ENCODE data around the gene THTPA.
A peak's percentile ranks its signal among the peaks of the same experiment; 100 is the strongest.
"Not testable (repeated sequence)": the region's sequence is repeated elsewhere in the genome, so short reads cannot be mapped to it uniquely, and the experiment has no call there.

The THTPA gene

GRCh38 chr14:23604675-23605170 is 48.7 kb downstream of the THTPA start:
- no peak overlapping the region for H3K4me3 Mint-ChIP-seq
- no peak overlapping the region for H3K27ac Mint-ChIP-seq
- no peak for DNase-seq
- H3K4me1 Mint-ChIP-seq: peaks cover 5% of the 10 kb centered on the region
- H3K9me3 Mint-ChIP-seq: peaks cover 8% of the 10 kb centered on the region
- peaks cover 5% of the 10 kb centered on the region for H3K36me3 Mint-ChIP-seq
- peaks cover 7% of the 10 kb centered on the region for H3K27me3 Mint-ChIP-seq
- CTCF ChIA-PET: interaction anchor here (2.9 kb wide), 1 partner anchor 27 kb away, joined by 15 read pairs; no protein-coding TSS in a partner anchor

DNA sequence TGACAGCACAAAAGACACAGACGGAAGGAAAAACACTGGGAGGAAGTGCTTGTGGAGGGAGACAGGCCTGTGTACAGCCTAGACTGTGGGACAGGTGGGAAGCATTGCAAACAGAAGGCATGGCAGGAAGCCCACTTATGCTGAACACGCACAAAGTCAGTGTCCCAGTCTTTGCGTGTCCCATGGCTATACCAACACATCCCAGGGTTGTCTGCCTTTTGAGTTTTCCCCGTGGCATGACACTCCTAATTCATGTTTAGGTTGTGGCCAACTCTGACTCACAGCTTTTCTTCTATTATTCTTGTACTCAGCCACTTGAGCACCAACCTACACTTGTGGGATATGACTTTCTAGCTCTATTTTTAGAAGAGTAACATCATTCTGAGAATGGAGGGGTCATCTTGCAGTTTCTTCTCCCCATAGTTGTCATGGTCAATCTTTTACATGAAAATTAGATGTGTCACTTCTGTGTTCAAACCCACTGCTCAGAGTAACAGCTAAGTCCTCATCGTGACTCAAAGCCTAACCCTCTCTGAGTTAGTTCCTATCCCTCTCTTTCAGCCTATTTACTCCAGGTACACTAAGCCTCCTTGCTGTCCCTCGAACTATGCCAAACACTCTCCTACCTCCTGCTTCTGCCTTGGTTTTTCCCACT is 50.0 kb downstream of the THTPA start:
- H3K27ac Mint-ChIP-seq: no peak overlapping the region
- peaks cover 9% of the 10 kb centered on the region for H3K36me3 Mint-ChIP-seq
- H3K9me3 Mint-ChIP-seq: peaks cover 9% of the 10 kb centered on the region
- H3K4me1 Mint-ChIP-seq: peaks cover 19% of the 10 kb centered on the region
- peaks cover 7% of the 10 kb centered on the region for H3K27me3 Mint-ChIP-seq
- H3K4me3 Mint-ChIP-seq: no peak overlapping the region
- DNase-seq: no peak
- CTCF ChIA-PET: interaction anchor here (0.9 to 2.9 kb wide), 4 partner anchors 8 to 327 kb away, joined by 3 to 15 read pairs (median 6); no protein-coding TSS in a partner anchor

GRCh38 chr14:23608454-23608853 is 52.4 kb downstream of the THTPA start:
- H3K36me3 Mint-ChIP-seq: peaks cover 9% of the 10 kb centered on the region
- H3K4me1 Mint-ChIP-seq: peaks cover 22% of the 10 kb centered on the region
- H3K27ac Mint-ChIP-seq: no peak overlapping the region
- DNase-seq: no peak
- H3K27me3 Mint-ChIP-seq: peaks cover 13% of the 10 kb centered on the region
- peaks cover 9% of the 10 kb centered on the region for H3K9me3 Mint-ChIP-seq
- no peak overlapping the region for H3K4me3 Mint-ChIP-seq
- CTCF ChIA-PET: interaction anchor here (1.0 kb wide), 1 partner anchor 23 kb away, joined by 4 read pairs; no protein-coding TSS in a partner anchor

- Mint-ChIP-seq H3K36me3 (peaks cover 9% of the 10 kb centered on the region), H3K4me3 (no peak overlapping the region), H3K27ac (no peak overlapping the region), H3K9me3 (peaks cover 9% of the 10 kb centered on the region), H3K27me3 (peaks cover 13% of the 10 kb centered on the region), H3K4me1 (peaks cover 22% of the 10 kb centered on the region)
- DNase-seq: no peak
- CTCF ChIA-PET: interaction anchor here (1.0 kb wide), 1 partner anchor 23 kb away, joined by 4 read pairs; no protein-coding TSS in a partner anchor
Measured at GRCh38 chr14:23609001-23609400, 52.9 kb downstream of the THTPA start.

DNA sequence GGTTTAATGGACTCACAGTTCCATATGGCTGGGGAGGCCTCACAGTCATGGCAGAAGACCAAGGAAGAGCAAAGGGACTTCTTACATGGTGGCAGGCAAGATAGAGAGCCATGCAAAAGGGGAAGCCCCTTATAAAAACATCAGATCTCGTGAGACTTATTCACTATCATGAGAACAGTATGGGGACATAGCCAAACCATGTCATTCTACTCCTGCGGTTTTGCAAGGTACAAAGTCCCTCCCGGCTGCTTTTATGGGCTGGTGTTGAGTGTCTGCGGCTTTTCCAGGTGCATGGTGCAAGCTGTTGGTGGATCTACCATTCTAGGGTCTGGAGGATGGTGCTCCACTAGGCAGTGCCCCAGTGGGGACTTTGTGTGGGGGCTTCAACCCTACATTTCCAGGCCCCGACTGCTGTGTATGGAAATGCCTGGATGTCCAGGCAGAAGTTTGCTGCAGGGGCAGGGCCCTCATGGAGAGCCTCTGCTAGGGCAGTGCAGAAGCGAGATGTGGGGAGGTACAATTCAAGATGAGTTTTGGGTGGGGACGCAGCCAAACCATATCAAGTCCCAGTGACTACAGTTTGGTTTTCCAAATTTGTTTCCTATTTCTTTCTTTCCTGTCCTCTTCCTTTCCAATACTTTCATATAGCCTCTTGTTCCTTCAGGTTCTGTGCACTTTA is 53.5 kb downstream of the THTPA start:
- H3K9me3 Mint-ChIP-seq: not testable (repeated sequence)
- peaks cover 22% of the 10 kb centered on the region for H3K4me1 Mint-ChIP-seq

More for the DNA sequence above, 53.5 kb downstream of the THTPA start:
- Mint-ChIP-seq H3K27ac (peak overlapping the region; percentile 92), H3K27me3 (peaks cover 17% of the 10 kb centered on the region)
- CTCF ChIA-PET: interaction anchor here (1.4 to 4.2 kb wide), 2 partner anchors 21 to 23 kb away, joined by 10 to 39 read pairs; no protein-coding TSS in a partner anchor
- not testable (repeated sequence) for H3K4me3 Mint-ChIP-seq, DNase-seq, H3K36me3 Mint-ChIP-seq

Measured in activated naive CD4-positive, alpha-beta T cell treated with anti-CD3 and anti-CD28 coated beads, Interleukin-2, amount 10 ng/mL, durations not matched to agents 7 days and 5 days (primary cell).